Mesenchymal stem cell (in vitro differentiated cells and primary cell): ENCODE measurements around the gene KRT6B.

Experiments used
- DNase-seq: peaks from one replicate; pipeline ENCODE4 v3.0.0-alpha.2; 2013
- H2AFZ ChIP-seq: one replicate; pipeline ENCODE4 v1.6.1; 2013; ENCODE audit warnings: low read depth, mild to moderate bottlenecking, control low read depth, inconsistent platforms, low read length, moderate library complexity
- H2AK5ac ChIP-seq: 2 replicates; pipeline ENCODE4 v1.6.1; 2013; ENCODE audit warnings: low read length, moderate library complexity, mild to moderate bottlenecking, inconsistent platforms; ENCODE audit not compliant: severe bottlenecking
- H2BK120ac ChIP-seq: one replicate; pipeline ENCODE4 v1.6.1; 2013; ENCODE audit warnings: low read depth, mild to moderate bottlenecking, inconsistent platforms, low read length, moderate library complexity
- H2BK12ac ChIP-seq, 2 experiments: one replicate each; pipeline ENCODE4 v1.6.1; 2013; ENCODE audit warnings: inconsistent platforms in 2 of 2, low read length in 2 of 2, mild to moderate bottlenecking in 2 of 2, moderate library complexity in 2 of 2, control low read depth in 1 of 2
- H2BK15ac ChIP-seq: one replicate; pipeline ENCODE4 v1.6.1; 2013; ENCODE audit warnings: mild to moderate bottlenecking, low read depth, inconsistent platforms; ENCODE audit not compliant: poor library complexity, severe bottlenecking
- H2BK5ac ChIP-seq: 2 replicates; pipeline ENCODE4 v1.6.1; 2013; ENCODE audit warnings: low read depth, mild to moderate bottlenecking, low read length, control low read depth, inconsistent platforms; ENCODE audit not compliant: poor library complexity, severe bottlenecking
- H3K14ac ChIP-seq, 2 experiments: one replicate each; pipeline ENCODE4 v1.6.1; 2013; ENCODE audit warnings: inconsistent platforms in 2 of 2, low read length in 2 of 2, control low read depth in 1 of 2, mild to moderate bottlenecking in 1 of 2, moderate library complexity in 1 of 2
- H3K18ac ChIP-seq, 2 experiments: one replicate each; pipeline ENCODE4 v1.6.1; 2013; ENCODE audit warnings: inconsistent platforms in 2 of 2, low read length in 2 of 2, control low read depth in 1 of 2, low read depth in 1 of 2, mild to moderate bottlenecking in 1 of 2
- H3K23ac ChIP-seq, 2 experiments: one replicate each; pipeline ENCODE4 v1.6.1; 2013; ENCODE audit warnings: inconsistent platforms in 2 of 2, low read length in 2 of 2, mild to moderate bottlenecking in 2 of 2, moderate library complexity in 2 of 2, control low read depth in 1 of 2
- H3K27ac ChIP-seq: 2 replicates; pipeline ENCODE4 v1.5.1; 2013; ENCODE audit warnings: mild to moderate bottlenecking, moderate library complexity, low read length, control low read depth, inconsistent platforms; ENCODE audit not compliant: poor library complexity, severe bottlenecking
- H3K27me3 ChIP-seq, 2 experiments: 2 replicates each; pipeline versions ENCODE4 v1.6.1 to v1.7.0; 2013; ENCODE audit warnings: low read length in 2 of 2, mild to moderate bottlenecking in 2 of 2, moderate library complexity in 2 of 2, control low read depth in 1 of 2, inconsistent platforms in 1 of 2; ENCODE audit not compliant: control insufficient read depth in 1 of 2, insufficient read depth in 1 of 2
- H3K36me3 ChIP-seq, 2 experiments: 2 replicates each; pipeline versions ENCODE4 v1.6.1 to v1.7.0; 2013; ENCODE audit warnings: low read length in 2 of 2, control low read depth in 1 of 2, inconsistent platforms in 1 of 2, low read depth in 1 of 2, mild to moderate bottlenecking in 1 of 2; ENCODE audit not compliant: insufficient read depth in 2 of 2, control insufficient read depth in 1 of 2
- H3K4ac ChIP-seq, 2 experiments: one replicate each; pipeline ENCODE4 v1.6.1; 2013; ENCODE audit warnings: inconsistent platforms in 2 of 2, low read length in 2 of 2, mild to moderate bottlenecking in 2 of 2, moderate library complexity in 2 of 2, control low read depth in 1 of 2, low read depth in 1 of 2
- H3K4me1 ChIP-seq: 2 replicates; pipeline ENCODE4 v1.6.1; 2013; ENCODE audit warnings: low read depth, low read length, control low read depth; ENCODE audit not compliant: control insufficient read depth, insufficient read depth
- H3K4me2 ChIP-seq: 2 replicates; pipeline ENCODE4 v1.6.1; 2013; ENCODE audit warnings: low read length, mild to moderate bottlenecking, inconsistent platforms; ENCODE audit not compliant: poor library complexity, severe bottlenecking
- H3K4me3 ChIP-seq, 2 experiments: 2 replicates each; pipeline versions ENCODE4 v1.5.1 to v1.7.0; 2013; ENCODE audit warnings: low read length in 2 of 2, mild to moderate bottlenecking in 2 of 2, control low read depth in 1 of 2, low read depth in 1 of 2; ENCODE audit not compliant: insufficient read depth in 1 of 2
- H3K79me1 ChIP-seq: replicated peaks from 2 replicates; pipeline ENCODE4 v1.6.1; 2013; ENCODE audit warnings: mild to moderate bottlenecking, control low read depth, low read length, inconsistent platforms; ENCODE audit not compliant: poor library complexity, severe bottlenecking
- H3K9ac ChIP-seq: 2 replicates; pipeline ENCODE4 v1.7.0; 2013; ENCODE audit warnings: mild to moderate bottlenecking, low read length, moderate library complexity
- H3K9me3 ChIP-seq: 2 replicates; pipeline ENCODE4 v1.7.0; 2013; ENCODE audit warnings: mild to moderate bottlenecking, low read length; ENCODE audit not compliant: control insufficient read depth
- H4K8ac ChIP-seq: one replicate; pipeline ENCODE4 v1.6.1; 2013; ENCODE audit warnings: inconsistent platforms, mild to moderate bottlenecking, low read length, moderate library complexity
- H4K91ac ChIP-seq: one replicate; pipeline ENCODE4 v1.6.1; 2013; ENCODE audit warnings: mild to moderate bottlenecking, low read length, inconsistent platforms
- WGBS: methylation state at CpG from one replicate; pipeline ENCODE4 v1.1.7; 2013; ENCODE audit warnings: mixed read lengths; 5-methylcytosine and 5-hydroxymethylcytosine counted together

The KRT6B gene

DNA sequence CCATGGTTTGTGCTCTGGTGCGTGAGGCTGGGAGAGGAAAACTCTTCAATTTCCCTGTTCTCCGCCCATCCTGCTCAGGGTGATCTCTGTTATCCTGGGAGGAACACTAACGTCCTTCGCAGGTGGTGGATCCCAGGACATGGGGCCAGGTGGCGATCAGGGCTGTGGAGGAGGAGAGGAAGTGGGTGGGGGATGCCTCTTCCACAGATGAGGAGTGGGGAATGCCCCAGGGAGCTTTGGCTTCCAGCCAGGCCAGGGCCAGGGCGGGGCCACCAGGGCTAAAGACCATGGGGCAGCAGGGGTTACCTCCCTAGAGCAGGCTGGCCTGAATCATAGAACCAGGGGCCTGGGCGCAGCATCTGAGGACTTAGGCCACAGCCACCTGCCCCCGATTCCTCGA, 14.4 kb downstream of the KRT6B start:
- Histone ChIP-seq H3K9ac (no peak overlapping the region), H4K8ac (no peak overlapping the region), H3K14ac (no peak overlapping the region), H3K4ac (no peak overlapping the region), H2BK120ac (no peak overlapping the region), H3K4me3 (no peak overlapping the region), H2BK15ac (no peak overlapping the region), H3K18ac (no peak overlapping the region), H3K27me3 (peaks cover 23 to 27% of the 10 kb centered on the region in 2 experiments), H2BK5ac (no peak overlapping the region), H2AFZ (no peak overlapping the region), H3K9me3 (no peaks in the 10 kb centered on the region), H3K4me1 (no peaks in the 10 kb centered on the region), H2AK5ac (no peak overlapping the region), H3K27ac (no peak overlapping the region), H3K4me2 (no peak overlapping the region), H4K91ac (no peak overlapping the region), H3K36me3 (no peaks in the 10 kb centered on the region), H2BK12ac (no peak overlapping the region), H3K79me1 (no peaks in the 10 kb centered on the region), H3K23ac (no peak overlapping the region)
- no peak for DNase-seq
- WGBS, result 74% methylated on average over 6 of the region's 9 CpGs

DNA sequence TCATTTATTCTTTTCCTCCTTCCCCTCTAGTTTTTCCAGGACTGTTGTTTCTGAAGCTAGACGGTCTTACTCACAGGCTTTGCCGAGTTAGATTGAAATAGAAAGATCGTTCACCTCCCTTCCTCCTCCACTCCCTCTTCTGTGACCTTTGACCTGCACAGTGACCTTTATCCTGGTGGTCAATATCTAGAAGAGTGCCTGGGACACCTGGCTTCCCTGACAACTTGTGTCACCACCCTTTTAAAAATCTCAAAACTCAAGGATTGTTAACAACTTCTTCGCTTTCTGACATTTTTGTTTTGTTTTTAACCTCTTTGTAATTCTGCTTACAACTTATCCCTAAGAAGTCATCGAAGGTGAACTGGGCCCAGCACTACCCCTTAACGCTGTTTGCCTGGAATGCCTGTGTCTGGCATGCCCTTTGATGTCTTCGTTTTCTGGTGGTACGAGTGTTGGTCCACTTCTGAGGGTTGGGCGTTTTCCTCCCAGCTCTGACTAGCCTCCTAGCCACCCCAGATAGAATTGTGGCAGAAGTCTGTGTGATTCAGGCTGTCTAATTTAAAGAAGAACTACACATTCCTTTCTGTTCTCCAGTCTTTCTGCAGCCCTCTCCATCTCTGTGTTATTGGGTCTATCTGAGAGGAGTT, 15.0 kb downstream of the KRT6B start:
- no peak overlapping the region for H2AFZ ChIP-seq
- H2BK15ac ChIP-seq, result no peak overlapping the region
- H3K14ac ChIP-seq, result no peak overlapping the region
- no peak overlapping the region for H3K4me2 ChIP-seq
- no peak overlapping the region for H2BK120ac ChIP-seq
- no peak overlapping the region for H3K27ac ChIP-seq
- 79% methylated on average over 7 of the region's 9 CpGs for WGBS
- H3K4ac ChIP-seq, result no peak overlapping the region
- no peak overlapping the region for H4K8ac ChIP-seq
- H2BK12ac ChIP-seq, result no peak overlapping the region
- H2BK5ac ChIP-seq, result no peak overlapping the region
- peaks cover 25 to 29% of the 10 kb centered on the region in 2 experiments for H3K27me3 ChIP-seq
- H3K79me1 ChIP-seq, result no peaks in the 10 kb centered on the region
- H3K23ac ChIP-seq, result no peak overlapping the region
- no peak overlapping the region for H4K91ac ChIP-seq
- no peak overlapping the region for H3K4me3 ChIP-seq
- DNase-seq, result no peak
- no peak overlapping the region for H3K18ac ChIP-seq
- no peaks in the 10 kb centered on the region for H3K9me3 ChIP-seq
- H3K9ac ChIP-seq, result no peak overlapping the region
- no peaks in the 10 kb centered on the region for H3K36me3 ChIP-seq
- no peaks in the 10 kb centered on the region for H3K4me1 ChIP-seq
- H2AK5ac ChIP-seq, result no peak overlapping the region

DNA sequence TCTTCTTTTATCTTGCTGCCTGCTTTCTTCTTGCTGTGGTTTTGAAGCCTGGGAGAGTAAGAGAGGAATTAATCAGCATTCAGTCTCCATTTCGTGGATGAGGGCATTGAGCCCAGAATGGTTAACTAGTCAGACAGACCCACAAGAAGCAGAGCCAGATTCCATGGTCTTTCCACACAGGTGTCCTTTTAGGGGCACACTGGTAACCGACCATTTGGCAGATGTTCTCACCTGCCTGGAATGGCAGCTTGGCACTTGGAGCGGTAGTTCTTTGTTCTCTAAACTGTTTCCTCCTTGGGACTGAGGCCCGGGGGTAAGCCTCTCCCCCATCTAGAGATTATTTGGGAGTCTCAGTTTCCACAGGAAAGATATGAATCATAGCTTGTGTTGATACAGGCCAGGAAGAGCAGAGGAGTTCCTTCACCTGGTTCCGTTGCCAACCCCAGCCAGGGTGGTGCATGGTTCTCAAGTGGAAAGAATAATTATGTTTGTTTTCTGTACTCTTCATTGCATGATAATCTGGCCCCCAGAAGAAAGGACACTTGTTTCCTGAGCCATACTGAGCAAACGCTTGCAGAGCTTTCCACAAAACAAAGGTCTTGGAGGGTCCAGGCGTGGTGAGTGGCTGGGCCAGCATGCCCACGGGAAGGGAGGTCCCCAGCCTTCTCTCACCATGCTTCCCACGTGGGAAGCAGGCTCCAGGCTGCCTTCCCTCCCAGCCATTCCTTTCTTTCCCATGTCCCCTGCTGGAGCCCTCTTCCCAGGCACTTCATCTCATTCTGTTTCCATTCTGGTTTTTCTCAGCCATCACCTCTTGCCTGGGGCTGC, 15.7 kb downstream of the KRT6B start:
- no peak overlapping the region for H3K14ac ChIP-seq
- no peak overlapping the region for H3K4ac ChIP-seq
- no peak overlapping the region for H3K18ac ChIP-seq
- no peak overlapping the region for H3K4me2 ChIP-seq
- no peak overlapping the region for H2BK12ac ChIP-seq
- H3K4me1 ChIP-seq, result no peaks in the 10 kb centered on the region
- no peak overlapping the region for H3K4me3 ChIP-seq
- peaks cover 19 to 36% of the 10 kb centered on the region in 2 experiments for H3K27me3 ChIP-seq
- no peak overlapping the region for H3K23ac ChIP-seq
- no peak overlapping the region for H4K8ac ChIP-seq
- H2BK5ac ChIP-seq, result no peak overlapping the region
- no peaks in the 10 kb centered on the region for H3K36me3 ChIP-seq
- H3K9ac ChIP-seq, result no peak overlapping the region
- DNase-seq, result no peak
- no peaks in the 10 kb centered on the region for H3K79me1 ChIP-seq
- H2AK5ac ChIP-seq, result no peak overlapping the region
- no peak overlapping the region for H2BK120ac ChIP-seq
- WGBS, result 72% methylated on average over 9 of the region's 9 CpGs
- H2AFZ ChIP-seq, result no peak overlapping the region
- H3K27ac ChIP-seq, result no peak overlapping the region
- no peaks in the 10 kb centered on the region for H3K9me3 ChIP-seq
- no peak overlapping the region for H4K91ac ChIP-seq
- H2BK15ac ChIP-seq, result no peak overlapping the region

- H4K8ac ChIP-seq, result no peak overlapping the region
- no peak overlapping the region for H4K91ac ChIP-seq
- DNase-seq, result no peak
- H3K27me3 ChIP-seq, result peaks cover 25 to 42% of the 10 kb centered on the region in 2 experiments
- H3K4me2 ChIP-seq, result no peak overlapping the region
- H2BK12ac ChIP-seq, result no peak overlapping the region
- H2BK5ac ChIP-seq, result no peak overlapping the region
- no peaks in the 10 kb centered on the region for H3K9me3 ChIP-seq
- no peak overlapping the region for H3K23ac ChIP-seq
- no peak overlapping the region for H3K27ac ChIP-seq
- H3K18ac ChIP-seq, result no peak overlapping the region
- WGBS, result 84% methylated on average over 6 of the region's 6 CpGs
- H3K9ac ChIP-seq, result no peak overlapping the region
- no peaks in the 10 kb centered on the region for H3K36me3 ChIP-seq
- no peaks in the 10 kb centered on the region for H3K79me1 ChIP-seq
- H3K4ac ChIP-seq, result no peak overlapping the region
- no peak overlapping the region for H3K4me3 ChIP-seq
- no peak overlapping the region for H3K14ac ChIP-seq
- no peak overlapping the region for H2AK5ac ChIP-seq
- no peaks in the 10 kb centered on the region for H3K4me1 ChIP-seq
- H2BK15ac ChIP-seq, result no peak overlapping the region
- H2BK120ac ChIP-seq, result no peak overlapping the region
- H2AFZ ChIP-seq, result no peak overlapping the region
Observed at GRCh38 chr12:52435659-52435999, 16.3 kb downstream of the KRT6B start.
